ENCODE results near the gene MED12L. TPM values are rescaled to one million over a fixed set of nuclear protein-coding genes. Genes with fewer than 3 reads are reported as not detected.
A peak's percentile ranks its signal among the peaks of the same experiment; 100 is the strongest.

The MED12L gene
- total RNA-seq, 1 experiment from 2014 or later = 14.9 TPM

GRCh38 chr3:151377768-151378385 is 292.4 kb downstream of the MED12L start:
- Mint-ChIP-seq H3K36me3 (ENCODE audit: insufficient read depth in 1 of 3, low read depth in 3 of 3) (peaks cover 3 to 17% (median 7%) of the 10 kb centered on the region in 3 experiments; a peak in 5 of 7 replicates), H3K4me3 (no peak overlapping the region), H3K27me3 (ENCODE audit: low read depth) (no peaks in the 10 kb centered on the region), H3K4me1 (no peaks in the 10 kb centered on the region), H3K9me3 (no peaks in the 10 kb centered on the region), H3K27ac (peak overlapping the region in 2 of 3 experiments; percentile 73 to 93; a peak in 2 of 7 replicates)
- H4K5ac ChIP-seq (ENCODE audit: insufficient read length, low read depth, low read length) = no peak overlapping the region
- H2BK12ac ChIP-seq (ENCODE audit: insufficient read length, low read depth, low read length) = no peak overlapping the region
- TF ChIP-seq CTCF (conservative IDR thresholded peaks at IDR 0.05) = no peak
- no peak overlapping the region for H3K9ac ChIP-seq (ENCODE audit: extremely low read depth, insufficient read length, low read length)
- no peaks in the 10 kb centered on the region for H3K4me1 ChIP-seq (ENCODE audit: insufficient read depth, low read length)
- H2AK5ac ChIP-seq (ENCODE audit: insufficient read length, low read length) = no peak overlapping the region
- no peak for DNase-seq
- H3K14ac ChIP-seq (ENCODE audit: insufficient read depth, low read length) = no peak overlapping the region; the same call in 1 of the 2 replicates
- H3K4ac ChIP-seq (ENCODE audit: low read depth, low read length) = no peak overlapping the region
- no peaks in the 10 kb centered on the region for H3K79me1 ChIP-seq (ENCODE audit: insufficient read depth, low read depth, low read length, poor library complexity, severe bottlenecking)
- H4K91ac ChIP-seq (ENCODE audit: insufficient read length, low read depth, low read length) = no peak overlapping the region
- no peak overlapping the region for H3K56ac ChIP-seq (ENCODE audit: insufficient read length, low read depth, low read length)
- H4K20me1 ChIP-seq (ENCODE audit: control insufficient read depth, insufficient read depth, insufficient read length) = no peaks in the 10 kb centered on the region
- no peaks in the 10 kb centered on the region for H3K79me2 ChIP-seq (ENCODE audit: insufficient read depth, low read length)
- H2AFZ ChIP-seq (ENCODE audit: low read length) = no peak overlapping the region
- no peaks in the 10 kb centered on the region for H3K27me3 ChIP-seq (ENCODE audit: insufficient read depth, low read length)
- H3K23me2 ChIP-seq (ENCODE audit: insufficient read length, low read depth, low read length, poor library complexity, severe bottlenecking) = no peaks in the 10 kb centered on the region
- H3T11ph ChIP-seq (ENCODE audit: low read length) = no peak overlapping the region
- H3K9me3 ChIP-seq (ENCODE audit: control insufficient read depth, low read depth, low read length) = no peaks in the 10 kb centered on the region
- no peak overlapping the region for H4K8ac ChIP-seq (replicated peaks; ENCODE audit: insufficient read length, low read depth, low read length)
- no peak overlapping the region for H2BK20ac ChIP-seq (ENCODE audit: low read depth, low read length, poor library complexity, severe bottlenecking)
- H2BK15ac ChIP-seq (ENCODE audit: low read depth, low read length) = no peak overlapping the region
- no peak overlapping the region for H2BK120ac ChIP-seq (ENCODE audit: low read depth, low read length, poor library complexity, severe bottlenecking)
- H3K4me2 ChIP-seq (ENCODE audit: insufficient read depth, insufficient read length, low read length) = no peak overlapping the region
- H3K23ac ChIP-seq (ENCODE audit: insufficient read length, low read depth, low read length) = no peak overlapping the region
- H3K18ac ChIP-seq (ENCODE audit: insufficient read length, low read depth, low read length) = no peak overlapping the region
- H2BK5ac ChIP-seq (ENCODE audit: insufficient read length, low read length) = no peak overlapping the region
- no CpG with 5 or more reads among the region's 8 CpGs for WGBS (ENCODE audit: extremely low coverage, insufficient read length, low lambda C conversion rate)
- no peak overlapping the region for H3K27ac ChIP-seq (ENCODE audit: insufficient read length, low read depth, low read length)

Data from H9 (cell line).